Fibroblast of the conjunctiva (primary cell): ENCODE data around the gene NXPH1.

ENCODE experiments used
- DNase-seq: peaks from one replicate; pipeline ENCODE4 v3.0.0-alpha.2; 2010; ENCODE audit warnings: low read depth

The NXPH1 gene

GRCh38 chr7:8436965-8437364 lies 3.6 kb downstream of the NXPH1 start:
- DNase-seq, result no peak

GRCh38 chr7:8437606-8438005 lies 4.2 kb downstream of the NXPH1 start:
- DNase-seq, result no peak

DNA sequence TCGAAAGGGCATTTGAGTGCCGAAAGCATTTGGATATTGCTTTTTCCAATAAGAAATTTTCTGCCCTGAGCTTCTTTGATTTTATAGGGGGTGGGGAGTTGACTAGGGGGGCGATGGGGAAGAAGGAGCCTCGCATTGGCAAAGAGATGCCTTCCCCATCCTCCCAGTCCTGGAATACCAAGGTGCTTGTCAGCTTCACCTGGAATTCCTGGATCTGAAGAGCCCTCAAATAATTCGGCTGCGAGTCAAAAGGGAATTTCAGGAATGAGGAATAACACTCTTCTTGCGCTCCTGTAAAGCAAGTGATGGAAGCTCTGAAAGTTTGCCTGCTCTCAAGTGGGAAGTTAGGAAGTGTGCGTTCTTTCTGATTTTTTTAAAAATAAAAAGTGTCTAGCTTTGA lies 7.3 kb downstream of the NXPH1 start:
- DNase-seq, result no peak

DNA sequence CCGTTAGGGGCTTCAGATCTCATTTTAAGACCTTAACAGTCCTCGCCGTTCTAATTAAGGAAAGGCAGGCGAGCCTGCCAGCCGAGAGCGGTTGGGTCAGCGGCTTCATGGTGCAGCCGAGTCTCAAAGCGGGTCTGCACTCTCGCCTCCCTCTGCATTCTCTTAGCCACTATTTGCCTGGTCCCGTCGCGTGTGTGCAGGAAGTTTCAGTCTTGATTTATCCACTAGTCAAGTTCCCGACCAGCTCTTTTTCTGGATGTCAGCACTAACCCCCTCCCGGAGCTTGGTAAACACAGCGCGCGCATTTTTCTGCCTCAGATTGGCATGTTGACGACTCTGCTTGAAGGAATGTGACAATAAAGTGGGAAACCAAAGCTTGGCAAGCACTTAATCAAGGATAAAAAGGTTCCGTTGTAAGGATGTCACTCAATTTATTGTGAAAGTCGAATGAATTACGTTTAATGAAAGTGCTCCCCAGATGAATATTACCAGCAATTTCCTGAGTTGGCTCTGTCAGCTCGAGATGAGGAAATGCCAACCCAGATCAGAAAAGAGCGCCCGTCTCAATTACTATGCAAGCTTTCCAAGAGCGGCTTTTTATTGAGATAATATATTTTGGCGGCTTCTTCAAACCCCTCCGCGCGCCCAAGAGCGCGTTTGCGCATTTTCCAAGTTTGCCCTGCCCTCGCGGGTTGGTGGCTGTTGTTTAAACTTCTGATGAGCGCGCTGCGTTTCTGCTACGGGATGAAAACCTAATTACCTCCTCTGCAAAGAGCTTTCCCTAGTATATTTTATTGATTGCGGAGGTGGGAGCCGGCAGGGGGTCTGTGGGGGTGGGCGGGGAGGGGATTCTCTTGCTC lies 7.9 kb downstream of the NXPH1 start:
- no peak for DNase-seq

GRCh38 chr7:8442051-8442813 lies 8.8 kb downstream of the NXPH1 start:
- no peak for DNase-seq

- no peak for DNase-seq
Measured at GRCh38 chr7:8442814-8443304, 9.4 kb downstream of the NXPH1 start.

DNA sequence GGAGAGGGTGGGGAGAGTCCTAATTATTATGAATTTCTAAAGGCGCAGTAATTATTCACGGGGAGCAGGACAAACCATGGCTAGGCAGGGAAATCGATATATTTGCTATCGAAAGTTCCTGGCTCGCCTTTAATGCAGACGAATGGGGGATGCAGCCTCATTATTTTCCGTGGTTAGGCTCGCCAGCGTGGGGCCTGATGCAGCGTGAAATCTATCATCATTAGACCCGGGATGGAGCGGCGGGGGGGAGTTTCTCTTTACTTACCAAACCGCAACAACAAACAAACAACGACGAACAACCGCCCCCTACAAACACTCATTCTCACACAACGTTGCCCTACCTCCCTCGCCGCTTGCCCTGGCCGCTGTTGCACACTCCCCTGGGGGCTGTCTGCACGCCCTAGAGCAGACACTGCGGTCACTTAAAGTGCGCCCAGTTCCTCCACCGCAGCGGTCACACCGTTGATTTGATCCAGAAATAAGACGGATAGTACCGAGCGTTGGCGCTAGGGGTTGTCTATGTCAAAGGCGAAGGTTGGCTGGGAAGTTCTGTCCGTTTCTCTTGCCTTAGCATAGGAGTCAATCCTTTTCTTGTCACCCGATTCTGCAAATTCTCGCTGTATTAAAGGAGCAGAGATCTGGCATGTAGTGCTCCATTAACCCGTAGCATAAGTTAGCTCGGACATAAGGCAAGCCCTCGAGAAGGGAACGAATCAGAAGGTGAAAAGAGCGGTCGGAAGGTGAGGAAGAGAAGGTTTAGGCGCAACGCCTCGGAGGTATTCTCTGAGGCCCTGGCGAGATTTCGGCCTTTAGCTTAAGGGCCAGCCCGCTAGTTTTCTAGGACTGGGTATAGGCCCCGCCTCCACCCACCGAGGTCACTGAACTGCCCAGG lies 10.4 kb downstream of the NXPH1 start:
- DNase-seq, result no peak

GRCh38 chr7:8444468-8444769 lies 11.0 kb downstream of the NXPH1 start:
- no peak for DNase-seq

DNA sequence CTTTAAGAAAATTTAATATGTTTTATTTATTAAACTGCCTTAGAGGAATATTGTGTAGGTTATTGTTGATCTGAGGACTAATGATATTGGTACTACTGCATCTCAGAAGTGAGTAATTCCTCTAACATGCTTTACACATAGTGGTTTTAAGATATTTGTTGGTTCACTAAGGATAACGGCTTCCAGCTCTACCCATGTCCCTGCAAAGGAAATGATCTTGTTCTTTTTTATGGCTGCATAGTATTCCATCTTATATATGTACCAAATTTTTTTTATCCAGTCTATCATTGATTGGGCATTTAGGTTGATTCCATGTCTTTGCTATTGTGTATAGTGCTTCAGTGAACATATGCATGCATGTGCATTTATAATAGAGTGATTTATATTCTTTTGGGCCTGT lies 20.1 kb downstream of the NXPH1 start:
- no peak for DNase-seq

- no peak for DNase-seq
Measured at GRCh38 chr7:8455426-8455825, 22.0 kb downstream of the NXPH1 start.

GRCh38 chr7:8462309-8462708 lies 28.9 kb downstream of the NXPH1 start:
- no peak for DNase-seq

GRCh38 chr7:8465338-8465737 lies 31.9 kb downstream of the NXPH1 start:
- no peak for DNase-seq

DNA sequence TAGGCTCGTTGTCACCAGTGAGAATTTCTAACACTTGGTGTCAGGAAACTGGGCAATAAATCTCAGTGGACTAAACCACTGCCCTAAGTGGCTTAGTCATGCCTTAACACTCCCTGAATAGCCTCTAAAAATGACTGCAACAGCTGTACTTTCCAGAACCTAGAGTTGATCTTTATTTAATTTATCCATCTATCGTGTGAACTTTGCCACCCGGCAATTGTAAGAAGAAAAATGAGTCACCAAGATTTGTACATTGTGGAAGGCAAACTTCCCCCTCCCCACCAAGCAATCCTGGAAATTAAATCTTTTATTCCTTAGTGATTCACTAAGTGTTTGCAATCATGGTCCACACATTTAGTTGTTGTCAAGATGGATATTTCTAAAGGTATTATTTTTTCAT lies 47.1 kb downstream of the NXPH1 start:
- no peak for DNase-seq

DNA sequence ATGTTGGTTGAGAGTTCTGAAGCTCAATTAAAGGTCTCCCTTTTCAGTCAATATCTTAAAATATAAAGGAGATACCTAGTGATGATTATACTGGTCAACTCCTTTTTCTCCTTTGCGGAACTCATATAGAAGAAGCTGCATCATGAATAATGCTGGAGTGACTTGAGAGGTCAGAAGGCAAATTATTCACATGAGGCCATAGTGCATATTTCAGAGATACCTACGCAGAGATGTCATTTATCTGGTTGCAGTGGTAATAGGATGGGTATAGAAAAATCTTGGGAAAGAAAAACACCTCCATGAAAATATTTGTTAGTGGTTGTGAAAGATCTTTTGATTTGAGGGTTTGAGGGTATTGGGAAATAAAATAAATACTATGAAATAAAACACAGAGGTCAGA lies 47.7 kb downstream of the NXPH1 start:
- DNase-seq, result no peak

DNA sequence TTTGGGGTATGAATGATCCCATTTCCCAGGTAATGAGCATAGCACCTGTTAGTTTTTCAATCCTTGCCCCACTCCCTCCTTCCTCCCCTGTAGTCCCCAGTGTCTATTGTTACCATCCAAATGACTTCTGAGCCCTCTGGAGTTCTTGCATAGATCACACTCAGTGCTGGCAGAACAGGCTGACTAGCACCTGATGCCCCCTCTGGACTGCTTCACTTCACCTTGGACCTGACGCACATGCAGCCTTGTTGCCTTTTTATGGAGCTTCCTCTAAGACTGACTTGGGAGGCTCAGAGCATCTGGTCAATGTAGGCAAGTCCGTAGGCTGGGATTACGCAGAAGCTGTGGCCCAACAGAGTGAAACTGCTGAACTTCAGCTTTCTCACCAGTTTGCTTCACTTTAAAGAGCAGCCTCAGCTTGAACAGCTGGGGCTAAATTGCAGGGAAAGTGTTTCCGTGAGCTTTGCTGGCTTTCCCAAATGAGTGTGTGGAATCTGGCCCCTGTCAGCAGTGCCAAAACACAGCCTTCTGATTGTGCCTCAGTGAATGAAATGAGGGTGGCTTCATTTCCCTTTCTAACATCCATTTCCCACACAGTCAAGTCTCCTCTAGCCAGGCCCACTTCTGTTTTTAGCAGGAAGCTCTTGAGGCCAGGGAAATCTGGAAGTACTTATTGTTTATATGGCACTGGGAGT lies 48.5 kb downstream of the NXPH1 start:
- DNase-seq, result no peak

DNA sequence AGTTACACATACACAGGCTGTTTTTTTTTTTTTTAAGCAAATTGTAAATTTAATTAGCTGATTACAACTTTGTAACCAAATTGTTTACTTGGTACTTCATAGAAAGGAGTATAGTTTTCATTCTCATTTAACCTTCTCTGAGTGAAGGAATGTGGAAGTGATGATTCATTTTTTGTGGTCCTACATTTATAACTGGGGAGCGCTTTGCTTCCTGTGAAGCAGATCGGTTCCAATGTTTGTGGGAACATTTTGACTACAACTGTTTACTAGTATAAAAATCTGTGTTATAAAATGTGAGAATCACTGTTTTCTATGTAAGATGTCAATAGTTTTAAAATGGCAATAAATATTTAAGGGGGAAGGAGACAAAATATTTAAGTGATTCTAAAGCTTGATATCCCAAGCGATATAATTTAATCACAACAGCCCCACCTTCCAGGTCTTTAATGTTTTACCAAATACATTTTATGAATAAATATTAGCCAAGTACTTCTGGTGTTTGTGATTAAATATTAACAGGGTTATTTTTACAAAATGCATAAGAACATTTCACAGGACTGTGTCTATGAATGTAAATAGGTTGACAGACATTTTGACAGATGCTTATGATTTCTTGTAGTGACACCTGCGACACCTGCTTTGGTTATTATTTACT lies 57.1 kb downstream of the NXPH1 start:
- DNase-seq, result no peak

GRCh38 chr7:8491106-8491505 lies 57.7 kb downstream of the NXPH1 start:
- DNase-seq, result no peak

DNA sequence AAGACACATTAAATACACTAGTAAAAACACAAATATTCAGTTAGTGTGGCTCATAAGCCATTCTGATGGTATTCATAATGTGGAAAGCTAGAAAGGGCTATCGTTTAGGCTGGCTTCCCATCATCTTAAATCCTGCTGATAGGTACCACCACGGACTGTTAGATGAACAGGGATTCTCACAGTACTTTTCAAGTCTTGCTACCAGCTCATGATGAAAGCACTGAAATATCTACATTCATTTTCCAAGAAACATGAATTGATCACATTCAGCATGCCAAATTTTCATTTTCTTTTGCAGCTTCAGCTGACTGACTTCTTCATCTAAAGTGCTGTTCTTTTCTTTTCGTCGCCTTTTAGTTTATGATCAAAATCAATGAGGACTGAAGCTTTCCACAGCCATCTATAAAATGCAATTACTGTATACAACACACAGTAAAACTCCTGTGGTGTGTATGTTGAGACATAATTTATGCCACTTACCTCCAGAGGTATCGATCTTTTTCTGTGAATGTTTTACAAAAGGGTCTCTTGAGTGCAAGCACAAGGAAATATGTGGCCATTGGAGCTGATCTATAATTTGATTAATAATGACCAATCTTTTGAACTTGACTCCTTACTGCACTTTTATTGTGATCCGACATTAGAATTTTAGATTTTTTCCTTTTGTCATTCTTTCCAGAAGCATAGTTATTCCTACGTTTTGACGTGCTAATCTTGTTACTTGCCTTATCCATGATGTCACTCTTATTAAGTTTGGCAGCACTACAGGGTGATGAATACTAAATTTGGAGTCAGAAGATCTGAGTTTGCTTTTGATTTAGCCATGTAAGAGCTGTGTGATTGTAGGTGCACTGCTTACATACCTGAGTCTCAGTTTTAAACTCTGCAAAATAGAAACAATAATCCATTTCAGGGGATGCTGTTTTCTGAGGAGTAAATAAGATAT lies 58.4 kb downstream of the NXPH1 start:
- DNase-seq, result no peak

- DNase-seq, result no peak
Measured at GRCh38 chr7:8499128-8499527, 65.7 kb downstream of the NXPH1 start.

DNA sequence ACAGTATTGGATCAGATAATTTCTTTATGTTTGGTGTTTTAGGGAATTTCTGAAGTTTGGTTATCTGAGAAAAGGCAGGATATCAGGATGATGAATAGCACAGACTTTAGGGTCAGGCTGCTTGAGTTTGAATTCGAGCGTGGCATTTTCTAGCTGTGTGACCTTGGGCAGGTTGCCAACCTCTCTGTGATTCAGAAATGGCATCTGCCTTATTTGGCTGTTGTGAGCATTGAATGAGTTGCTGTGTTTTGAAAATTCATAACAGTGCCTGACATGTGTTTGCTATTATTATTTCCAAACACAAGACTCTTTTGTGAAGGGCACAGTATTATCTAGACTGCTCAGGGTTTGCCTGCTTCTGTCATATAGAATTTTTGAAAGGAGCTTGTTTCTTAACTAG lies 66.9 kb downstream of the NXPH1 start:
- no peak for DNase-seq
